ENCODE measurements around the gene SLC25A47. TPM values are rescaled to one million over a fixed set of nuclear protein-coding genes. Genes with fewer than 3 reads are reported as not detected.

SLC25A47 gene
- total RNA-seq, 1 donor from 2014 or later = not detected

GRCh38 chr14:100303925-100304324 is 19.2 kb upstream of the SLC25A47 start:
- H3K9me3 Mint-ChIP-seq (ENCODE audit: unreplicated experiment) = no peaks in the 10 kb centered on the region
- H3K27me3 Mint-ChIP-seq (ENCODE audit: unreplicated experiment) = no peaks in the 10 kb centered on the region
- peaks cover 42% of the 10 kb centered on the region for H3K4me1 Mint-ChIP-seq (ENCODE audit: unreplicated experiment)
- H3K27ac Mint-ChIP-seq (ENCODE audit: unreplicated experiment) = no peak overlapping the region
- H3K4me3 Mint-ChIP-seq (ENCODE audit: unreplicated experiment) = peak overlapping the region; percentile 47
- peaks cover 5% of the 10 kb centered on the region for H3K36me3 Mint-ChIP-seq (ENCODE audit: unreplicated experiment)
- TF ChIP-seq CTCF (IDR thresholded peaks at IDR 0.05) = no peak
- DNase-seq (ENCODE audit: extremely low spot score, unreplicated experiment) = no peak

DNA sequence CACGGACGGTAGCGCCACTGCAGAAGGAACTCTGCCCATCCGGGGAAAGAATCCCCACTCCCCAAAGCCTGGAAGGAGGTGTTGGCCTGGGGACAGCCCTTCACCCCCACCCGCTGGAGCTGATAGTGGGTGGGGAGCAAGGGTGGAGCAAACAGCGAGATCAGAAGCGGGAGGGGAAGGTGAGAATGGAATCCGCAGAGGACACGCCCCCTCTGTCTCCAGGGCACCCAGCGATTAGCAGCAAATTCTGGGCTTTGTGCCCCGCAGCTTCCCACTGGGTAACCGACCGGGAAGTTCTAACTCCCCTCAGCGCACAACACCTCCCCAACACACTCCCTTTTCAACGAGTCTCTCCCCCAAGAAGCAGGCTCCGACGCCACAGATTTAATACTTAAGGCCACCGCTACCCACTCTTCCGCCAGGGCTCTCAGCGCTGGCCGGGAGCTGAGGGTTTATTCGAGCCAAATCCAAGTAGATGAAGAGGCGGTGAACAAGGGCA is 18.3 kb upstream of the SLC25A47 start:
- no peak for DNase-seq (ENCODE audit: extremely low spot score, unreplicated experiment)

GRCh38 chr14:100305324-100306100 is 17.6 kb upstream of the SLC25A47 start:
- Mint-ChIP-seq H3K9me3 (ENCODE audit: unreplicated experiment) (no peaks in the 10 kb centered on the region), H3K36me3 (ENCODE audit: unreplicated experiment) (no peaks in the 10 kb centered on the region)

More for the DNA sequence above, 18.3 kb upstream of the SLC25A47 start:
- Mint-ChIP-seq H3K4me1 (ENCODE audit: unreplicated experiment) (peaks cover 50% of the 10 kb centered on the region), H3K27ac (ENCODE audit: unreplicated experiment) (peak overlapping the region; percentile 63), H3K36me3 (ENCODE audit: unreplicated experiment) (no peaks in the 10 kb centered on the region), H3K9me3 (ENCODE audit: unreplicated experiment) (no peaks in the 10 kb centered on the region), H3K27me3 (ENCODE audit: unreplicated experiment) (no peaks in the 10 kb centered on the region), H3K4me3 (ENCODE audit: unreplicated experiment) (peak overlapping the region; percentile 82)
- no peak for TF ChIP-seq CTCF (IDR thresholded peaks at IDR 0.05)

GRCh38 chr14:100306101-100306997 is 16.8 kb upstream of the SLC25A47 start, which contains the start of gene SLC25A29:
SLC25A29 (minus strand) TSS chr14:100306444; CDS start chr14:100306232, 212 bp downstream.
- Mint-ChIP-seq H3K9me3 (ENCODE audit: unreplicated experiment) (no peaks in the 10 kb centered on the region), H3K4me3 (ENCODE audit: unreplicated experiment) (peak within 1 kb of the TSS; percentile 85), H3K4me1 (ENCODE audit: unreplicated experiment) (peaks cover 50% of the 10 kb centered on the region), H3K36me3 (ENCODE audit: unreplicated experiment) (no peaks in the 10 kb centered on the region), H3K27me3 (ENCODE audit: unreplicated experiment) (no peaks in the 10 kb centered on the region), H3K27ac (ENCODE audit: unreplicated experiment) (peak within 1 kb of the TSS; percentile 63)
- peak; percentile 96 for DNase-seq (ENCODE audit: extremely low spot score, unreplicated experiment)
- TF ChIP-seq CTCF (IDR thresholded peaks at IDR 0.05) = no peak

More at GRCh38 chr14:100305324-100306100, 17.6 kb upstream of the SLC25A47 start:
- Mint-ChIP-seq H3K4me3 (ENCODE audit: unreplicated experiment) (peak overlapping the region; percentile 82), H3K4me1 (ENCODE audit: unreplicated experiment) (peaks cover 50% of the 10 kb centered on the region), H3K27me3 (ENCODE audit: unreplicated experiment) (no peaks in the 10 kb centered on the region), H3K27ac (ENCODE audit: unreplicated experiment) (peak overlapping the region; percentile 63)
- no peak for TF ChIP-seq CTCF (IDR thresholded peaks at IDR 0.05)
- DNase-seq (ENCODE audit: extremely low spot score, unreplicated experiment) = no peak

Measured in osteocyte (in vitro differentiated cells).